SU-DHL-6 (cell line): Measurements from ENCODE around the gene NSF.

Experiments used
- EZH2phosphoT487 ChIP-seq: fragments of 200-600 bp; sonication (generic), shearing (Covaris generic); conservative IDR thresholded peaks from 2 replicates; pipeline ENCODE4 v1.6.1; 2018; ENCODE audit warnings: mild to moderate bottlenecking, antibody characterized with exemption, low read length, moderate library complexity, mixed read lengths
- TF ChIP-seq, protein P1 (sequence below): fragments of 200-600 bp; sonication (generic); IDR thresholded peaks from one replicate; pipeline ENCODE4 v1.5.1; 2017; ENCODE audit warnings: antibody characterized with exemption, mild to moderate bottlenecking, low read length, moderate library complexity; ENCODE audit not compliant: insufficient read depth, poor library complexity, severe bottlenecking

DNA sequence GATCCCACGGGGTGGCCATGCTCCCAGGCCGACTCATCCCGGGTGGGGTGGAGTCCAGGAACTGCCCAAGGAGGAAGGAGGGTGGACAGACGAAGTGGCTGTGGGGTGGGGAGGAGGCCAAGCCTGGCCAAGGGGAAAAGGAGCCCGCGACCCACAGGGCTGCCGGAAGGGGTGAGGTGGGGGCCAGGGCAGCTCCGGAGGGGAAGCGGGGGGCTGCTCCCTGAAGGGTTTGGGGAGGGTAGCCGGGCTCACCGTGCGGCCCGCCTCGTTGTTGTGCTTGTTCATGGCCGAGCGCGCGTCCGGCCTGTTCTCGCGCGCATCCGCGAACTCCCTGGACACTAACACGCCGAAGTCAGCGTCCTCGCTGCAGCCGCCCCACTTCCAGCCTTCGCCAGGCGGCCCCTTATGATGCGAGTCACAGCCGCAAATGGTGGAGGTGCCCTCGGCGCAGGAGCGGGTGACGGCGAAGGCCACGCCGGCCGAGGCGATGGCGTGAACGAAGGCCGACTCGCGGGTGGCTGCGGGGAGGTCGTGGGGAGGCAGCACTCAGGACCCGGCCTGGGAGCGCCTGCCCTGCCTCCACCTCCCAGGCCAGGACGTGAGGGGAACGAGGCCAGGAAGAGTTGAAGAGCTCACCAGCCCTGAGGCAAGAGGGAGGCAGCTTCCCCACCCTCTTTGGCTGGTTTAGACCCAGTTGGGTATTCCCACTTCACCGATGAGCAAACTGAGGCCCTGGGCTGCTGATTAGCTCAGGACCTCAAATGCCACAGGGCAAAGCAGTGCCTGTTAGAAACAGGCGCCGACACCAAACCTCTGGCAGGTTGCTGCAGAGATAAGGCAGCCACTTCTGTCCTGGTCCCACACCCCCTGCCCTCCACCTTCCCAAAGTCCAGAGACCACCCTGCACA lies 179.3 kb downstream of the NSF start:
- TF ChIP-seq, protein P1, sequence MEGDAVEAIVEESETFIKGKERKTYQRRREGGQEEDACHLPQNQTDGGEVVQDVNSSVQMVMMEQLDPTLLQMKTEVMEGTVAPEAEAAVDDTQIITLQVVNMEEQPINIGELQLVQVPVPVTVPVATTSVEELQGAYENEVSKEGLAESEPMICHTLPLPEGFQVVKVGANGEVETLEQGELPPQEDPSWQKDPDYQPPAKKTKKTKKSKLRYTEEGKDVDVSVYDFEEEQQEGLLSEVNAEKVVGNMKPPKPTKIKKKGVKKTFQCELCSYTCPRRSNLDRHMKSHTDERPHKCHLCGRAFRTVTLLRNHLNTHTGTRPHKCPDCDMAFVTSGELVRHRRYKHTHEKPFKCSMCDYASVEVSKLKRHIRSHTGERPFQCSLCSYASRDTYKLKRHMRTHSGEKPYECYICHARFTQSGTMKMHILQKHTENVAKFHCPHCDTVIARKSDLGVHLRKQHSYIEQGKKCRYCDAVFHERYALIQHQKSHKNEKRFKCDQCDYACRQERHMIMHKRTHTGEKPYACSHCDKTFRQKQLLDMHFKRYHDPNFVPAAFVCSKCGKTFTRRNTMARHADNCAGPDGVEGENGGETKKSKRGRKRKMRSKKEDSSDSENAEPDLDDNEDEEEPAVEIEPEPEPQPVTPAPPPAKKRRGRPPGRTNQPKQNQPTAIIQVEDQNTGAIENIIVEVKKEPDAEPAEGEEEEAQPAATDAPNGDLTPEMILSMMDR: no peak
- no peak for TF ChIP-seq EZH2phosphoT487
